RCC 7860 (cell line): Measurements from ENCODE around the gene CKMT2.
A peak's percentile ranks its signal among the peaks of the same experiment; 100 is the strongest.
"Not testable (repeated sequence)": the region's sequence is repeated elsewhere in the genome, so short reads cannot be mapped to it uniquely, and the experiment has no call there.

Experiments used
- DNase-seq: peaks from one replicate; pipeline ENCODE4 v3.0.0-alpha.2; 2015; ENCODE audit warnings: low spot score
- FAIRE-seq: peaks from 2 replicates; lab custom pipeline; 2012; peaks lifted over from hg19 to GRCh38; lab: Jason Lieb, UNC

Gene CKMT2

DNA sequence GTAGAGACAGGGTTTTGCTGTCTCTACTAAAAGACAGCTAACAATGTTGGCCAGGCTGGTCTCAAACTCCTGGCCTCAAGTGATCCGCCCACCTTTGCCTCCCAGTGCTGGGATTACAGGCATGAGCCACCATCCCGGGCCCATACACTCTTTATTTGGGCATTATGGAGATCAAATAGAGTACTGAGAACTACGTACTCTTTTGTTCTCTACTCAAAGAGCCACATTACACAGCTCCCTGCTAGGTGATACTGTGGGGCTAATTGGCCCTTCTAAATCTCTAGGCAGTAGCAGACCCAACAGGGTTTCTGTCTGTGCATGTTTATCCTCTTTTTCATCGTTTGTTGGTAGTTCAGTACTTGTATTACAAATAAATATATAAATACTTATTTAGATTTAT is 16.1 kb downstream of the CKMT2 start:
- DNase-seq (no peak), FAIRE-seq (no peak)

DNA sequence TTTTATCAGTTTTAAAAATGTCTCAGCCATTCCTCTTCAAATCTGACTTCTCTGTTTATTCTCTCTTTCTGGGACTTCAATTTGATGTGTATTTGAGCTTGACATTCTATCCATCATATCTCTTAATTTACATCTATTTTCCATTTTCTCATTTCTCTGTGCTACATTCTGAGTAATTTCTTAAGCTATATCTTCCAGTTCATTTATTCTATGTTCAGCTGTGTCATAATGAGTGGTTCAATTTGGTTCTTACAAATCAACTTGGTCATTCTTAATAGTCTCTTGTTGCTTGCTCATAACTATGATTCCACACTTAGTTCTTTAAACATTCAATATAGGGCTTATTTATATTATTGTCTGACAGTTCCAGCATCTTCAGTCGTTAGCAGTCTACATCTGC is 16.9 kb downstream of the CKMT2 start:
- no peak for FAIRE-seq

GRCh38 chr5:81251922-81252321 is 18.8 kb downstream of the CKMT2 start:
- DNase-seq (no peak), FAIRE-seq (no peak)

More for the DNA sequence above, 16.9 kb downstream of the CKMT2 start:
- DNase-seq: no peak

GRCh38 chr5:81252904-81253303 is 19.8 kb downstream of the CKMT2 start:
- no peak for FAIRE-seq
- no peak for DNase-seq

GRCh38 chr5:81253875-81254274 is 20.8 kb downstream of the CKMT2 start:
- FAIRE-seq (no peak), DNase-seq (no peak)

DNA sequence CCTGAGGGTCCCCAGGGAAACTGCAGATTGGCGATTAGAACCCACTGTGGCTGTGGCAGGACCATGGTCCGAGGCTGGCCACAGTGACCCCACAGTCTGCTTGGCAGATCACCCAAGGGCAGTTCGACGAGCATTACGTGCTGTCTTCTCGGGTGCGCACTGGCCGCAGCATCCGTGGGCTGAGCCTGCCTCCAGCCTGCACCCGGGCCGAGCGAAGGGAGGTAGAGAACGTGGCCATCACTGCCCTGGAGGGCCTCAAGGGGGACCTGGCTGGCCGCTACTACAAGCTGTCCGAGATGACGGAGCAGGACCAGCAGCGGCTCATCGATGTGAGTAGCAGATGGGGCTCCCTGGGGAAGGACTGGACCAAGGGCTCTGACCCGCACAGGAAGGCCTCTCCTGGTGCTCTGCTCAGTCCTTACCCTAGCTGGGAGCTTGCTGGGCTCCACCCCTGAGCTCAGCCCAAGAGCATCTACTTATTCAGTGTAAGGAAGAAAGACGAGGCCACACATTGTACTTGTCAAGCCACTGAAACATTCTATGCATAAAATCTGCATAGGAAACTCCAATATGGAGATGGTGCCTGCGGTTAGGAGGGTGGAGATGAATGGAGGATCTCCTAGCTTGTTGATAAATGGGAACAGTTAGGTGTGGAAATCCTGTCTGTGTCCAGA is 21.9 kb downstream of the CKMT2 start:
- no peak for DNase-seq
- no peak for FAIRE-seq

- FAIRE-seq (no peak), DNase-seq (no peak)
Observed at GRCh38 chr5:81256766-81257165, 23.6 kb downstream of the CKMT2 start.

DNA sequence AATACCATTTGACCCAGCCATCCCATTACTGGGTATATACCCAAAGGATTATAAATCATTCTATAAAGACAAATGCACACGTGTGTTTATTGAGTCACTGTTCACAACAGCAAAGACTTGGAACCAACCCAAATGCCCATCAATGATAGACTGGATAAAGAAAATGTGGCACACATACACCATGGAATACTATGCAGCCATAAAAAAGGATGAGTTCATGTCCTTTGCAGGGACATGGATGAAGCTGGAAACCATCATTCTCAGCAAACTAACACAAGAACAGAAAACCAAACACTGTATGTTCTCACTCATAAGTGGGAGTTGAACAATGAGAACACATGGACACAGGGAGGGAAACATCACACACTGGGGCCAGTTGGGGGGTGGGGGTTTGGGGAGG is 29.7 kb downstream of the CKMT2 start:
- DNase-seq, FAIRE-seq: not testable (repeated sequence)

DNA sequence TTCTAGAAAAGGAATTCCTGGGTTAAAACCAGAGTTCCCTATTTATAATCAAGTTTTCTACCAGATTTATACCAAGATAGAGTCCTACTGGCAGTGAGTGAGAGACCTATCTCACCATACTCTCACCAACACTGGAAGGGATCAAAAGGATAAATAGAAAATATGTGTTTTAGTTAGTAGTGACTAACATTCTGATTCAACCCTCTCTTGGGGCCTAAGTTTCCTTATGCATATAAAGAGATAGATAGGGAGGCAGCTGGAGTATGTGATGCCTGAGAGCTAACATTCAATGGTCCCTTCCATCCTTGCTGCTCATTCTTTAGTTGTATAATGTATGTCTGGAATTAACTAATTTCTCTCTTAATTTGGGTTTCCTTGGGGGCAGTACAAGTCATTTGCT is 32.0 kb downstream of the CKMT2 start:
- DNase-seq: no peak
- no peak for FAIRE-seq

DNA sequence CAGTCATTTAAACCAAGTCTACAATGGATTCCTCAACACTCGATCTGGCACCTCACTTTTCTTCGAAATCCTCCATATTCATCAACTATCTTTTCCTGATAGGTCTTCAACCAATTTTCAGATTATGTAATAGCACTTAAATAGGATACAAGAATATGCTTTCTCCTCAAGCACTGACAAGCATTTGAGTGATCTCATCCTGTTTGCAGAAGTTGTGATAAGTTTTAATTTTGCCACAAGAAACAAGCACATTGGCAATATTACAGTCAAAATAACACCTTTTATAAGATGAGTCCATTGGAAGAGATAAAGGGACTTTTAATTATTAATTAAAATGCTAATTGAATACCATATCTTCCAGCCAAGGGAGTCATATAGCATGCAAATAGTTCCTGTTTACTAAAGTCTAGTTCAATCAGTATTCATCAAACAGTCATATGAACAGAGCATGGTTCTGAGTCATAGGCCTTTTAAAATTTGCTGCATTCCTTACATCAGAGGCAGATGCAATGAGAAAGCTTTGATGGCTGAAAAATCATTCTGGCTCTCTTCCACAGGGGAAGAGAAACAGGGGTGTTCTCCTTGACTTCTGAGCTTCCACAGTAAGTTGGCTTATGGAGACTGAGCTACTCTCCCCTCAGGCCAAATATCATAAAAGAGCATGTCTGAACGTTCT is 35.5 kb downstream of the CKMT2 start:
- DNase-seq: peak; percentile 16
- FAIRE-seq: no peak

DNA sequence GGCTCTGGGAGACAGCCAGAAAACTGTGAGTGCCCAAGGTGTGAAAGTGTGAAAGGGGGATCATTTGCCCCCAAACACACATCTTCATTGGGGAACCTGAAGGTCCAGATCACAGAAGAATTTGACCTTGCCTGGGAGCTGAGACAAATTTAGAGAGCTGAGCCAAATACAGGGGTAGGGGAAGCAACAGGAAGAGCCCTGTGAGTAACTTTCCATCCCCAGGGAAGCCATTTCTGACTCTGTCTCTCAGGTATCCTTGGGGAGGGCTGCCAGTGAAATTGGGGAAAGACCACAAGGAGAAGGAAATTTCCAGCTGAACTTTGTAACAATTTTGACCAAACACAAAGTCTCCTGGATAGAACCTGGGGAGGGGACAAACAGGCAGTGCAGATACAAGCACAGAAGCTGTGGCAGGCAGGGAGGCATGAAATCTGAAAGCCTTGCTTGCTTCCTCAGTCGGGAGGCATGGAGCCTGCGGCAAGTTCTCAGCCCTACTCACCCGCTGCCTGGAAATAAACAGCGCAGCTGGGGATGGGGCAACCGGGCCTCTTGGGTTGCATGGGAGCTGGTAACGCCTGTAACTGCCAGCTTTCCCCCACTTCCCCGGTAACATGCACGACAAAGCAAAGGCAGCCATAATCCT is 36.8 kb downstream of the CKMT2 start:
- FAIRE-seq (no peak), DNase-seq (no peak)

GRCh38 chr5:81270394-81271027 is 37.4 kb downstream of the CKMT2 start:
- not testable (repeated sequence) for DNase-seq, FAIRE-seq

GRCh38 chr5:81283976-81284375 is 50.9 kb downstream of the CKMT2 start:
- no peak for FAIRE-seq

GRCh38 chr5:81286059-81286617 is 53.0 kb downstream of the CKMT2 start:
- FAIRE-seq (no peak), DNase-seq (no peak)

More at GRCh38 chr5:81283976-81284375, 50.9 kb downstream of the CKMT2 start:
- no peak for DNase-seq

DNA sequence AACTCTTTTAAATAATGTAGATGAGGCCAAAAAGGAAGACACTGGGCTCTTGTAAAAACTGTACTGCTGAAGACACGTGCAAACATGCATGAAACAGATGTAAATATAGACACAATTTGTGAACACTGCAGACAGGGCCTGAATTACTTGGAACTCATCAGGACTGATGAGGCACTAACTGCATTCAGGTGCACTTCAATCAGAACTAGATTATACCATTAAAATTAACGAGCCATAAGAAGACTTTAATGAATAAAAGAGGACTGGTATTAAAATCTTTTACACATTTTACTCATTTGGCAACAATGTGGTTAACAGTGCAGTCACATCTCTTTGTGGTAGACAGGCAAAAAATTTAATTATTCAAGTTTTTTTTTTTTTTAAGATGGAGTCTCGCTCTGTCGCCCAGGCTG is 54.9 kb downstream of the CKMT2 start:
- DNase-seq: no peak
- FAIRE-seq: no peak

- no peak for FAIRE-seq
- no peak for DNase-seq
Observed at GRCh38 chr5:81290146-81290545, 57.0 kb downstream of the CKMT2 start.

DNA sequence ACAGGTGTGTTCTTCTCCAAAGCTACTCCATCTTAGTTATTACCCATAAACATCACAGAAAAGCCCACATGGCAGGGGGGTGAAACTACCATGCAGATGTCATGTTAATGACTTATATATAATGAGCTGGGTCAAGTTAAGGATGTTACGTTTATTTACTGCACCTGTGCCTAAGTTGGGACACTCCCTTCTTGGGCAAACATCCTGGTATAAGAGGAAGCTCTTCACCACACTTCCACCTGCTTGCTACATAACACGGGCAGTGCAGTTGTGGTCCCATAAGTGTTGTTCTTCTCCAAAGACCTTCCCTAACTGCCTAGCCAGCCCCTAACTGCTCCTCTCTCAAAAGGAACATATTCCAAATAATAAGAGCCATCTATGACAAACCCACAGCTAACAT is 59.0 kb downstream of the CKMT2 start:
- DNase-seq (no peak), FAIRE-seq (no peak)

GRCh38 chr5:81294021-81294420 is 60.9 kb downstream of the CKMT2 start:
- not testable (repeated sequence) for DNase-seq, FAIRE-seq

GRCh38 chr5:81297531-81297930 is 64.4 kb downstream of the CKMT2 start:
- FAIRE-seq (no peak), DNase-seq (no peak)

DNA sequence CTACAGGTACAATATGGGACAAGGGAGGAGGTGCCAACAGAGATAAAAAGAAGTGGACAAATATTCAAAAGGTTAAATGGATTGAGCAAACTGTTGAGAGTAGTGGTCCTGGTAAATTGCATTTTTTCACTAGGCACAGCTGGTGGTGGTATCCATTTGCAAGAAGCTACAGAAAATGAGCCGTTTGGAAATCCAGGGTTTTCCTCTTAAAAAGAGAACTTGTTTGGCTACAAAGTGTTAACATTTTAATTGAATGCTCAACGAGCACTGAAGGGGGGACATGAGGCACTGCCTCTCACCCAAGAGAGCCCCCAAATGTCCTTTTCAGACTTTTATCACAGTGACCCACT is 67.8 kb downstream of the CKMT2 start:
- FAIRE-seq (no peak), DNase-seq (no peak)

- DNase-seq (peak; percentile 69), FAIRE-seq (no peak)
Observed at GRCh38 chr5:81301271-81302015, 68.3 kb downstream of the CKMT2 start, which contains the start of gene ZCCHC9. ZCCHC9 (plus strand) TSS chr5:81301587; CDS start chr5:81304758, 3,171 bp downstream.
